GM19455 (cell line): Measurements from ENCODE around the gene SPTBN1.

ENCODE experiments used
- ATAC-seq: cut with Tn5 transposase; IDR thresholded peaks from one replicate; pipeline ENCODE4 v1.9.1; 2021; ENCODE audit not compliant: unreplicated experiment

SPTBN1 gene

DNA sequence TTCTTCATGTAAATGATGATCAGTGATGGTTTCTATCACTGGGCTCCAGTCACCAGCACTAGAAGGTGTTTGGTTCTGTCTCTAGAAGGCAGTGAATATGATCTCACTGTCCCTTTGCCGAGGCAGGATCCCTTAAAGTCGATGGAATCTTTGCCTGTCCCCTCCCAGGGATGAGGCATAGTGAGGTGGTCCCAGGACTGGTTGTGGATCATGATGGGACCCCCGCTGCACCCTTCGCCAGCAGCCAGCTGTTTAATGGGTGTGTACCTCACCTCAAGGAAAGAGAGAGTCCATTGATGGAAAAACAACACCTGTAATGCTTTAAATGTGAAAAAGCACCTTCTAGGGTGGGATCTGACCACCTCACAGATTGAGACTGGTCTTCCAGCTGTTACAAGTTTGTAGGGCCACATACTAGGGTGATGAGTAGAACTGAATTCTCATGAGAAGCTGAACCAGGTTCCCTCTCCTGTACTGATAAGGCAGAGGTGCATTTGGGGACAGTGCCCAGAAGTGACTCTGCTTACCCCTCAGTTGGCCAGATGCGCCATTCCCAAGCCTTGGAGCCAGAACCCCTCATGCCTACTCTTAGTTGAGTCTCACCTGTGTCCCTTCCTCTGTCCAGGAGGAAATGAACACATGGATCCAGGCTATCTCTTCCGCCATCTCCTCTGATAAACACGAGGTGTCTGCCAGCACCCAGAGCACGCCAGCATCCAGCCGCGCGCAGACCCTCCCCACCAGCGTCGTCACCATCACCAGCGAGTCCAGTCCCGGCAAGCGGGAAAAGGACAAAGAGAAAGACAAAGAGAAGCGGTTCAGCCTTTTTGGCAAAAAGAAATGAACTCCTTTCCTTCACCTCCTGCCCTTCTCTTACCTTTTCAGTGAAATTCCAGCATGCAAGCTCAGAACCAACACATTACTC, 211.9 kb downstream of the SPTBN1 start:
- ATAC-seq: no peak

DNA sequence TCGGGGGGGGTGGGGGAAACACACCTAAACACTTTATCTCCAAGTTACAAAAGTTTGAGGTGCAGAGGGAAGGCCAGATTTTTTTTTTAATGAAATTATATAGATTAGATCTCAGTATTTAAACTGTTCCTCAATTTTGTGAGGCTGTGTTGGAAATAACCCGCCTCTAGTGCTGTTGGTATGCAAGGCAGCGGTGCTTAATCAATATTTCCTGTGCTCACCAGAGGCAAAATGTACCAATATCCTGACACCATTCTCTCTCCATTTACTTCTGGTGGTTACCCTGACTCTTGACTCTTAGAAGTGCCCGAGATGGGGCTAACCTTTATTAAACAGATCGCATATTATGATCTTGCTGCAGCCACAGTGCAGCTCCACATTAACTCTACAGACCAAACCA, 212.6 kb downstream of the SPTBN1 start:
- ATAC-seq: no peak

DNA sequence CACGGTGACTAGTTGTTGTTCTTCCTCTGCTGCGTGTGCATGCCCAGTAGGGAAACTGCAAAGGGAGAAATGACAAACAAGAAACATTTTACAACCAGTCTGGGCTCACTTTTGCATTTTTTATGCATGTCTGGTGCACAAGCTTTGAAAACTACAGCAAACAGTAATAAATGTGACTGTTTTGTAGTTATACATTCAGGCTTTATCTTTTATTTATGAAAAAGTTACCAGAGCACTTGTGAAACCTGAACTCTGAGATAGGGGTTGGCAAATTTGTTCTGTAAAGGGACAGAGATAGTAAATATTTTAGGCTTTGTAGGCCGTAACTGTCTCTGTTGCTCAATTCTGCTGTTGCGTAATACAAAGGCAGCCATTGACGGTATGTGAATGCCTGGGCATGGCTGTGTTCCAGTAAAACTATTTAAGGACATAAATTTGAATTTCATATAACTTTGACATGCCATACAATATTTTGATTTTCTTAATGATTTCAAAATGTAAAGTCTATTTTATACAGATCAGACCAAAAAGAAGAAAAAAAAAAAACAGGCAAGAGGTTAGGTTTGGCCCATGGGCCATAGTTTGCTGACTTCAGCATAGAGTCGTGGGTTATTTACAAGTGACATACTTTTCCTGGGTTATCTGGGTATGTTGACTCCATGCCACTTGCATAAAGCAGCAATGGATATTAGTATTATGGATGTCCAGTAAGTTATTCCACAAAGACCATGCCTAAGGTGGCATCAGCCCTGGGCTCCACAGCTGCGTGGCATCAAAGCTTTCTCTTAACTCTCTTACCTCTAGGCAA, 213.8 kb downstream of the SPTBN1 start:
- no peak for ATAC-seq

DNA sequence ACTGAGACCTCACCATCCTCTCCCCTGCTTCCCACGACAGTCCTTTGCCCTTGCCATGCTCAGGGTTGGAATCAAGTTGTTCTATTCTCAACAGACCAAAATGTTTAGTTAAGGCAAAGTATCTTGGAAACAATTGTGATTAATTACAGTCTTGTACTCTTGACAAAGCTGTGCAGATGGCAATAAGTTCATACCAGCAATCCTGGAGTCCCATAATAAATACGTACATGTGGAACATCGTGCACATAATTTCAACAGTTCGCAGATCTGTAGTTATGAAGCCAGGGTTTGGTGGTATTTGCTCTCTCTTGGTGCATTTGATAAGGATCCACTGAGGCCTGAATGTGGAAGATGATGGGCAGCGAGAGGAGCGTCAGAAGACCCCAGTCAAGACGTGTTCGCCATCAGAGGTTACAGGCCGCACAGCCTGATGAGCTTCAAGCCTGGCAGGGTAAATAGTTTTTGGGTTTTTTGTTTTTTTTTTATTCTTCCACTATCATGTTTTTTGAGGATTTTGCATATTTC, 214.4 kb downstream of the SPTBN1 start:
- no peak for ATAC-seq

DNA sequence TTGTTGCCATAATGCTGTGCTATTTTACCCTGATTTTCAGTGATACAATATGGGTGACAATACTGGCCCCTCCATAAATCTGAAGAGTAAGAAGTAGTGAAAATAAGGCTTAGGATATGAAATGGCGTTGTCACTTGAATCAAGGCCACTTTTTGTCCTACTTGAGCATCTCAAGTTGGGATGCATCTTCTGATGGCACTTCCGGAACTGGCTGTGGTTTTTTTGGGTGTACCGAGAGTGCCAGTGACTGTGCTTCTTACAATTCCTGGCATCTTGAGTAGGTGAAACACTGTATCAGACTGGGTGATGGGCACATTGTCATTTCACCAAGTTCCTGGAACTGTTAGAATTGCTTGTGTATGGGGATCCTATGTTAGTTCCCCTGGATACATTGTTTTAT, 214.9 kb downstream of the SPTBN1 start:
- ATAC-seq: no peak

DNA sequence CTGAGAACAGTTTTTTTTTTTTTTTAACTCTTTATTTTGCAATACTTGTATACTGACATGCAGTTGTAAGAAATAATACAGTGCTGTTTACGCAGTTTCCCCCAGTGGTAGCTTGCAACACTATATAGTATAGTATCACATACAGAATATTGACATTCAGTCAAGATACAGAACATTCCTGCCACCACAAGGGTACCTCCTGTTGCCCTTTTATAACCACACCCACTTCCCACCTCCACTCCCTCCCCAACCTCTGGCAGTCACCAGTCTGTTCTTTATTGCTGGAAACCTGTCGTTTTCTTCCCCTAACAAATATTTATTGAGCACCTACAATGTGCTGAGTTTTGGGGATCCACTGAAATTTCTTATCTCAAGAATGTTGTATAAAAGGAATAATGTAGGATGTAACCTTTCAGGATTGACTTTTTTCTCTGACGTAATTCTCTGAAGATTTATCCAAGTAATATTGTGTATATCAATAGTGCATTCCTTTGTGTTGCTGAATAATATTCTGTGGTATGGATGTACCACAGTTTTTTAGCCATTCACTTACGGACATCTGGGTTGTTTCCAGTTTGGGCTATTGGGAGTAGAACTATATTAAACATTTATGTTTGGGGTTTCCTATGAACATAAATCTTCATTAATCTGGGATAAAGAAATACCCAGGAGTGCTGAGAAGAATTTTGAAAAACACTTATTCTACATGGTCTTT, 215.9 kb downstream of the SPTBN1 start:
- no peak for ATAC-seq

DNA sequence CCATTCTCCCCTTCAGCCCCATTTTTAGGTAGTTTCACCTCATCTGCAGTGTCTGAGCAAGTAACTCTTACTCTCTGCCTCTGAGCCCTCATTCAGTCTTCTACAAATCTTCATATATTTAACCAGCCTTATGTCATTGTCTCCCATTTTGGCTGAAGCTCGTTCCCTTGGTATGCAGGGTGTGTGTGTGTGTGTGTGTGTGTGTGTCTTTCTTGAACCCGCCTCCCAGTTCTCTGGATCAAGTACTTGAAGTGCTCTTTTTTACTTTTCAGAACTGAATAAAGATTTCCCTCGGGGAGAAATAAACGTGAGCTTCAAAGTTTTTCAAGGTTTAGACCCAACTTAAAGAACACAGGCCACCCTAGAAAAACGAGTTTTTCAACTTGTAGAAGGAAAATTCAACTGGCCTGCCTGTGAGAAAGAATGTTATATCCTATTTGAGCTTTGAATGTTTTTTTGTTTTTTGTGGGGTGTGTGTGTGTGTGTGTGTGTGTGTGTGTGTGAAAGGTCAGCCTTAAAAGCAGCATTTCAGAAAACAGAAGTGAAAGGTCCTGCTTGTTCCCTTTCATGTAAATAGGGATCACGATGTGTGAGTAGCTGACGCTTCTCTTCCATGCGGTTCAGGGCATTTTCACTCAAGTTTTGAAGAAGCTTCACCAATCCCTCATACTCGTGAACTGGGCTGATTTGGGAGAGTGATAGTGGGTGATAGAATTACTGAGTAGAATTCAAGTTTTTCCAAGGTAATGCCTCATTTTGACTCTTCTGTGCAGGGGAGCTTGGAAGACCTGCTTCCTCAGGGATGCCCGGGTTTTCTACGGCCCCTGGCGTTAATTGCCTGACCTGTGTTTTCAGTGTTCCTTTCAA, 216.7 kb downstream of the SPTBN1 start:
- no peak for ATAC-seq

DNA sequence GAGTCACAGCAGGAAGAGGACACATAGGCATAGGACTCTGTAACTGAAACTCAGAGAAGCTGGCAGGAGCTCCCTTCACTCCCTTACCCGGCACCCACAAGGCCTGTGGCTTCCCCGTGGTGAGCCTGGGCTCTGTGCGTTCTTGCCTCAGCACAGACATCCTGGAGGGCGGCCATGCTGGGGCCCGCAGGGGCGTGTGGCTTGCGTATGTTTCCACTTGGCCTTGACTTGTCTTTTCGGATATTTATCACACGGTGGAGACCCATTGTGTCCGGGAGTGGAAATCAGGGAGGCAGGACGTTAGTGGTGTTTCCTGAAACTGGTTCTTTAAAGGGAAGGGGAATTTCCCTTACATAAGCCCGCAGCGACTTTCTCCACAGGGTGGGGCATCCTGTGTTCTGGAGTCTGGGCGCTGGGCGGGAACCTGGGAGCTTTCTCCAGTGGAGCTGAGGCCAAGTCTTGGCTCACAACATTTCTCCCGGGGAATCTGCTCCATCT, 217.4 kb downstream of the SPTBN1 start:
- ATAC-seq: no peak

DNA sequence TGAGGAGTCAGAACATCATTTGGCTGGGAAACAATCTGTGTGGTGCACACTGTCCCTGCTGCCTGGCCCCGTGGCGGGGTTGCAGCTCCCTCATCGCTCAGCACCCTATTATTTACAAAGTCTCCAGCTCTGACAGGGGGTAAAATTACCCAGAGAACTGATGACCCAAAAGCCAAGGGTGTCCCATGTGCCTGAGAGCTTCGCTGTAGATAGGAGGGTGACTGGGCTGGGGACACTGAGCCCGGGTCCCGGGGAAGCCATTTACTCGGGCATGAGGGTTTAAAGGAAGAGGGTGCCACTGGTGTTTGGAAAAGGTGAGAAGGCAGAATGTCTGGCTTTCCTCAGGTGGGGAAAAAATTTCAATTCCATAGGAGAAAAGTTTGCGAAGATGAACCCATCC, 219.2 kb downstream of the SPTBN1 start:
- no peak for ATAC-seq

DNA sequence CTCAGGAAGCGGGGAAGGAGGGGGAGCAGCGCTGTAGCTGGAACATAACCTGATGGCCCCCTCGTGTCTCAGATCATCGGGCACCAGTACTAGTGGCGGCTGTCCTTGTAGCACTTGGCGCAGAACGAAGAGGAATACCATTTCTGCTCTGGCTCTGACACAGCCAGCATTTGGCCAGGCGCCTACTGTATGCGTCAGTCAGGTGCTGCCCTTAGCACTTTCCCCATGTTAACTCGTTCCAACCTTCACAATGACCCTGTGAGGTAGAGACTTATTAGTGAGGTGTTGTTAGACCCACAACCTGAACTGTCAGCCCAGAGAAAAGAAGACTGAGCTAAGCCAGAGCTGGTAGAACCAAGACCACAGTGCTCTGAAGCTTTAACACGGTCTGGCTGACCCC, 219.6 kb downstream of the SPTBN1 start:
- ATAC-seq: no peak

DNA sequence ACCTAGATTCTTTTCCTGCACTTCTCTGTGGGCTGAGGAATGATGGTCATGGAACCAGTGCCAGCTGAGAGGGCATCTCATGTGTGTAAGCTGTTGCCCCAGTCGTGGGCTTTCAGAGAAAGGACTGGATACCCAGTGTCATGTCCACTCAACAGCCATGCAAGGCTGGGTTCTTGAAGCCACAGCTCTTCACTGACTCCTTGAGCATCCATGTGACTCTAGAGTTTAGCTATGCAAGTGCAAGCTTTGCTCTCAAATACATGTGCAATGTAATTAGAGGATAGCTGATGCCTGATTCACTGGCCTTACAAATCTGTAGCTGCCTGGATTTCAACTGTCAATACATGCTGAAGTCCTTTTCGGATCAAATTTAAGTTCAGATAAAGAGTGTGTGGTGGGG, 220.5 kb downstream of the SPTBN1 start:
- ATAC-seq: no peak

DNA sequence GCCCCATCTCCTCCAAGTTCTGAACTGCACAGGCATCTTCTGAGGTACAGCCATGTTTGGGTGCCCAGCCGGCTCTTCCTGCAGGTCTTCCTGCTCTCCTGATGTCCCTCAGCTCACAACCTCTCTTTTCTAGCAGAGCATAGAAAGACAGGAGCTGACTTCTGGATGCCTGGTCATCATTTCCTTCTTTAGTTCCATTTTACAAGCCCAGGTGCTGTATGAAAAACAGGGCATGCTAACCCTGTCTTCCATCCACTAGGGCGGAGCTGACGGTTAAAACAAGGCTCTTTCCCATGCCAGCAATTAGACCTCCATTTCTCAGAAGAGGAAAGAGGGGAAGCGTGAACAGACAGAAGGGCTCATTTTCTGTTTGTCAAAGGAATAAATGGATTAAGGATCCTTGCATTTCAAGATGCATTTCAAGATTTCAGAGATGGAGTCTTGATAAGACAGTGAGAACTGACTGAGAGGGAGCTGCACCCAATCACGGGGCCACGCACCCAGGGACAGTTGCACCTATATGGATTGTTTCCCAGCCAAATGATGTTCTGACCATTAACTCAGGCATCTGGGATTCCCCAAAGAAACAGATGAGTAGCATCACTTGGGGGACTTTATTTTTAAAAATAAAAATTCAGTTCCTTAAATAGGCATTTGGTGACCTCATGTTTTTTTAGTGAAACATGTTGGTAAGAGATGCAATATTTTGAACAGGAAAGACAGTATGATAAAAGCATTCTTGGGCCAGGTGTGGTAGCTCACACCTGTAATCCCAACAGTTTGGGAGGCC, 221.5 kb downstream of the SPTBN1 start:
- no peak for ATAC-seq

DNA sequence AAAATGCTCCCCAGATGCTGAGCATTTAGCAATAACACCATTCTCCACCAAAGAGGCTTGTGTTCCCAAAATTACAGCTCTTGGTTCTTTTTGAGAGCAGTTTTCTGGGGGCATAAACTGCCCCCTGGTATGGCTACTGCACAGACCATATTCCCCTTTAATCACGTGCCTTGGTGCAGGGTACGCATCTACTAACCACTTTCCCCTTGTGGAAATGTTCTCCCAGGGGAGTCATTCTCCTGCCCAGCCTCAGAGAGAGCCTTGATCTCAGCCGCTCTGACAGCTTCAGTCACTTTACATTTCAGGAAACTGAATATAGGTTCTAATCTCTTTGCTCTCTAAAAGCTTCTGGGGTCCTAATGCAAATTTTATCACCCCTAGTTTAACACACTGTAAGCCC, 222.6 kb downstream of the SPTBN1 start:
- ATAC-seq: no peak

DNA sequence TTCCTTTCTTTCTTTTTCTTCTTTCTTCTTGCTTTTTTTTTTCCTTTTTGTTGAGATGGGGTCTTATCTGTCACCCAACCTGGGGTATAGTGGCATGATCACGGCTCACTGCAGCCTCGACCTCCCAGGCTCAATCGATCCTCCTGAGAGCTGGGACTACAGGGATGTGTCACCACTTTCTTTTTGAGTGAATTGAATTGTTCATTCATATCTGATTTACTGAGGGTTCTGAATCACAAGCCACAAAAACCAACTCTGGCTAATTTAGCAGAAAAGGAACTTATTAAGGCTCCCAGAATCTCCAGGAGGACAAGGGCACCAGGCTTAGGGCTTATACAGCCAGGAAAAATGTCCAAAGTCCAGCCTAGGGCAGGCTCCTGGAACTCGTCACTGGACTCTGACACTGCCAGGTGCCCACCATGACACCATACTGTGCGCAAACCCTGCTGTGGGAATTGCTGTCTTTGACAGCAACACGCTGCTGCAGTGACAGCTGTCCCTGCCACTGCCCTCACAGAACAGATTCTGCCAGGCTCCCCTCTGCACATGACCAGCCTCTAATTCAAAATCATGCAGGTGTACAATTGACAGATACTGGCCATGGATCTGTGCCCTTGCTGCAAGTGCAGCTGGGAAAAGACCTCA, 224.4 kb downstream of the SPTBN1 start:
- ATAC-seq: peak; percentile 60

DNA sequence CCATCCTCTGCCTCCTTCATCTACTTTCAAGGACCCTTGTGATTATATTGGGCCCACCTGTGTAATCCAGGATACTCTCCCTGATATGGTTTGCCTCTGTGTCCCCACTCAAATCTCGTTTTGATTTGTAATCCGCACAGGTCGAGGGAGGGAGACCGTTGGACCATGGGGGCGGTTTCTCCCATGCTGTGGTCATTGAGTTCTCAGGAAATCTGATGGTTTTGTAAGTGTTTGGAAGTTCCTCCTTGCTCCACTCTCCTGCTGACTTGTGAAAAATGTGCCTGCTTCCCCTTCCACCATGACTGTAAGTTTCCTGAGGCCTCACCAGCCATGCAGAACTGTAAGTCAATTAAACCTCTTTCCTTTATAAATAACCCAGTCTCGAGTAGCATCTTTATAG, 225.3 kb downstream of the SPTBN1 start:
- no peak for ATAC-seq

DNA sequence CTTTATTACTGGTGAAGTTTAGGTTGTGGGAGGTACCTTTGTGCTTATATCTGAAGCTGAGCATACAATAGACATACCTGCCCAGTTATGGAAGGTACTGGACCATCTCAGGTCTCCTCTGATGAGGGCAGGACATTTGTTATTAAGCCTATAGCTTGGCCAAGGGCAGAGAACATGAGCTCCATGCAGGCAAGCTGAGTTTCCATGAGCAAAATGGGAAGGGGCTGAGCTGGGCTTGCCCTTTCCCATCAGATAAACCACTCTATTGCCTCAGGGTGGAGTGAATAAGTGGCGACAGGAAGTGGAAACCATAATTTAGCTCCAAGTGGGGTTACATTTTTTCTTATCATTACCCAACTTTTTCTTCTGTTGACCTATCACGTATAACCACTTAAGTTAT, 227.5 kb downstream of the SPTBN1 start:
- no peak for ATAC-seq

DNA sequence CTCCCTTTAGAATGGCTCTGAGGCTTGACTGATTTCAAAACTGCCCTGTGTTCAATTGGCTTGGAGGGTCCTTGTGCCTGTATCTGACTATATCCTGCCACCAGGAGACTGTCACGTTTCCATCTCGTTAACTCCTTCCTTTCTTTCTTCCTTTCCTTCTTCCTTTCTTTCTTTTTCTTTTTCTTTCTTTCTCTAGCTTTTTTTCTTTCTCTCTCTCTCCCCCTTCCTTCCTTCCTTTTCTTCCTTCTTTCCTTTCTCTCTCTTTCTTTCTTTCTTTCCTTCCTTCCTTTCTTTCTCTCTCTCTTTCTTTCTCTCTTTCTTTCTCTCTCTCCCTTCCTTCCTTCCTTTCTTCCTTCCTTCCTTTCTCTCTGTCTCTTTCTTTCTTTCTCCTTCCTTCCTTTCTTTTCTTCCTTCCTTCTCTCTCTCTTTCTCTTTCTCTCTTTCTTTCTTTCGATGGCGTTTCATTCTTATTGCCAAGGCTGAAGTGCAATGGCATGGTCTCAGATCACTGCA, 229.2 kb downstream of the SPTBN1 start:
- no peak for ATAC-seq

DNA sequence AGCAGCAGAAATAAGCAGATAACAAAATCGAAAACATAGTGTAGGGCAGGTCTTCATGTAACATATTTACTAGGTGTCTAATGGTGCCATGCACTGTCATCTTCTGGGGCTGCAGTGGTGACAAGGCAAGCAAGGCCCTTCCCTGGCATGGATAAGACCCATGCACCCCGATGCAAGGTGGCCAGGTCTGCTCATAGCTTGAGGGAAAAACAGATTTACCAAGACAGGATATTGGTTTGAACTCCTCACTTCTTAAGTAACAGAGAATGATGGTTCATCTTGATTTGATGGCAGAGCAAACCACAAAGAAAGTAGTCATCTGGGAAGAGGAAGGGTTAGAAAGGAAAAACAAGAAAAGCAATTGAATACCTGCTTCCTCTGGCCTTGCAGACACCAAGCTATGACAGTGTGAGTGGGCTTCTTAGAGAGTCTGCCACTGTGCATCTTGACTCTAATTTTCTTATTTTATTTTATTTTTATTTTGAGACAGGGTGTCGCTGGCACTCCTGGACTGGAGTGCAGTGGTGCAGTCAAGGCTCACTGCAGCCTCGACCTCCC, 231.5 kb downstream of the SPTBN1 start:
- no peak for ATAC-seq
